HepG2 (cell line): Measurements from ENCODE around the gene B3GNT9. TPM values are rescaled to one million over a fixed set of nuclear protein-coding genes. Genes with fewer than 3 reads are reported as not detected.

Source experiments
- GPN1 ChIP-seq: sonication (generic); formaldehyde crosslinking; IDR thresholded peaks from 2 replicates; pipeline ENCODE4 v1.5.1; 2020; ENCODE audit warnings: missing genetic modification reagents, borderline replicate concordance
- JUNB ChIP-seq: sonication (generic); formaldehyde crosslinking; IDR thresholded peaks from 2 replicates; pipeline ENCODE4 v1.8.0; 2022; ENCODE audit warnings: missing genetic modification reagents, mild to moderate bottlenecking, borderline replicate concordance
- KDM5A ChIP-seq: fragments of 200-600 bp; sonication (generic); IDR thresholded peaks from 2 replicates; pipeline ENCODE4 v1.7.0; 2018; ENCODE audit warnings: antibody characterized with exemption, mild to moderate bottlenecking, low read length, borderline replicate concordance
- KLF11 ChIP-seq: IDR thresholded peaks from 2 replicates; pipeline ENCODE4 v1.6.1; 2016; ENCODE audit warnings: missing compliant biosample characterization
- PAX8 ChIP-seq: sonication (generic); formaldehyde crosslinking; IDR thresholded peaks from 2 replicates; pipeline ENCODE4 v1.8.0; 2022; ENCODE audit warnings: mild to moderate bottlenecking, missing genetic modification reagents, borderline replicate concordance
- SMC3 ChIP-seq: IDR thresholded peaks from 2 replicates; pipeline ENCODE4 v1.6.1; 2011; ENCODE audit warnings: low read length, improper control_type of control experiment
- SRSF4 ChIP-seq: fragments of 200-400 bp; formaldehyde crosslinking; IDR thresholded peaks from one replicate; pipeline ENCODE4 v1.6.1; 2018; ENCODE audit warnings: mild to moderate bottlenecking, low read depth, low read length, moderate library complexity; ENCODE audit not compliant: poor library complexity, severe bottlenecking
- ZC3H13 ChIP-seq: sonication (generic); formaldehyde crosslinking; IDR thresholded peaks from 2 replicates; pipeline ENCODE4 v1.8.1; 2023; ENCODE audit warnings: mild to moderate bottlenecking, missing genetic modification reagents, moderate library complexity
- ZFP37 ChIP-seq: sonication (generic); formaldehyde crosslinking; IDR thresholded peaks from 2 replicates; pipeline ENCODE4 v1.4.0; 2020; ENCODE audit warnings: missing genetic modification reagents, borderline replicate concordance
- ZNF180 ChIP-seq: sonication (generic); formaldehyde crosslinking; IDR thresholded peaks from 2 replicates; pipeline ENCODE4 v1.4.0; 2020; ENCODE audit warnings: low read depth, missing genetic modification reagents, borderline replicate concordance
- ZNF235 ChIP-seq: sonication (generic); formaldehyde crosslinking; IDR thresholded peaks from 2 replicates; pipeline ENCODE4 v1.8.1; 2023; ENCODE audit warnings: mild to moderate bottlenecking, missing genetic modification reagents, borderline replicate concordance
- ZNF256 ChIP-seq: sonication (generic); formaldehyde crosslinking; conservative IDR thresholded peaks from 2 replicates; pipeline ENCODE4 v1.4.0; 2020; ENCODE audit warnings: missing genetic modification reagents
- ZNF572 ChIP-seq: sonication (generic); formaldehyde crosslinking; IDR thresholded peaks from 2 replicates; pipeline ENCODE4 v1.5.1; 2020; ENCODE audit warnings: mild to moderate bottlenecking, missing genetic modification reagents
- ZNF703 ChIP-seq: sonication (generic); formaldehyde crosslinking; IDR thresholded peaks from 2 replicates; pipeline ENCODE4 v1.5.1; 2020; ENCODE audit warnings: missing genetic modification reagents, mild to moderate bottlenecking, moderate library complexity, borderline replicate concordance
- polyA plus RNA-seq, 8 experiments: library from polyadenylated mRNA; depleted of rRNA in 3 of 8; stranded (reverse) in 7 of 8; unstranded in 1 of 8; fragments of >200 nt; fragmentation: Illumina TruSeq in 4 of 8; extraction: Trizol in 4 of 8; gene quantifications; 2 replicates each; pipeline versions ENCODE4 v1.2.1 to v1.2.3, GENCODE V29; 2011 to 2016; ENCODE audit warnings: low read depth in 4 of 8, missing spikeins in 1 of 8, mixed read lengths in 1 of 8; ENCODE audit not compliant: insufficient read depth in 1 of 8
- total RNA-seq, 5 experiments: library from RNA; depleted of rRNA; stranded (reverse); fragments of >200 nt; fragmentation: Illumina TruSeq; extraction: Trizol; gene quantifications; 2 replicates each; pipeline ENCODE4 v1.2.3, GENCODE V29; 2016; ENCODE audit warnings: low read depth in 1 of 5
- TF ChIP-seq, protein P1 (sequence below): IDR thresholded peaks from 2 replicates; pipeline ENCODE4 v1.6.1; 2016
- TF ChIP-seq, protein P2 (sequence below): IDR thresholded peaks from 2 replicates; pipeline ENCODE4 v1.6.1; 2016; ENCODE audit warnings: missing compliant biosample characterization, missing genetic modification reagents, borderline replicate concordance
- TF ChIP-seq, protein P3 (sequence below): sonication (generic); formaldehyde crosslinking; IDR thresholded peaks from 2 replicates; pipeline ENCODE4 v1.5.0; 2020; ENCODE audit warnings: mild to moderate bottlenecking, missing genetic modification reagents, moderate library complexity
- TF ChIP-seq, protein P4 (sequence below): sonication (generic); formaldehyde crosslinking; IDR thresholded peaks from 2 replicates; pipeline ENCODE4 v1.5.1; 2020; ENCODE audit warnings: missing genetic modification reagents, mild to moderate bottlenecking, borderline replicate concordance
- TF ChIP-seq, protein P5 (sequence below): sonication (generic); formaldehyde crosslinking; IDR thresholded peaks from 2 replicates; pipeline ENCODE4 v1.4.0; 2020; ENCODE audit warnings: missing genetic modification reagents, mild to moderate bottlenecking, borderline replicate concordance

B3GNT9 gene
- total and polyA plus RNA-seq, 2 of the 13 experiments (the other 11 are each of a cell fraction or from before 2014, with no cell fraction given) = 1.5 to 3.1 TPM

DNA sequence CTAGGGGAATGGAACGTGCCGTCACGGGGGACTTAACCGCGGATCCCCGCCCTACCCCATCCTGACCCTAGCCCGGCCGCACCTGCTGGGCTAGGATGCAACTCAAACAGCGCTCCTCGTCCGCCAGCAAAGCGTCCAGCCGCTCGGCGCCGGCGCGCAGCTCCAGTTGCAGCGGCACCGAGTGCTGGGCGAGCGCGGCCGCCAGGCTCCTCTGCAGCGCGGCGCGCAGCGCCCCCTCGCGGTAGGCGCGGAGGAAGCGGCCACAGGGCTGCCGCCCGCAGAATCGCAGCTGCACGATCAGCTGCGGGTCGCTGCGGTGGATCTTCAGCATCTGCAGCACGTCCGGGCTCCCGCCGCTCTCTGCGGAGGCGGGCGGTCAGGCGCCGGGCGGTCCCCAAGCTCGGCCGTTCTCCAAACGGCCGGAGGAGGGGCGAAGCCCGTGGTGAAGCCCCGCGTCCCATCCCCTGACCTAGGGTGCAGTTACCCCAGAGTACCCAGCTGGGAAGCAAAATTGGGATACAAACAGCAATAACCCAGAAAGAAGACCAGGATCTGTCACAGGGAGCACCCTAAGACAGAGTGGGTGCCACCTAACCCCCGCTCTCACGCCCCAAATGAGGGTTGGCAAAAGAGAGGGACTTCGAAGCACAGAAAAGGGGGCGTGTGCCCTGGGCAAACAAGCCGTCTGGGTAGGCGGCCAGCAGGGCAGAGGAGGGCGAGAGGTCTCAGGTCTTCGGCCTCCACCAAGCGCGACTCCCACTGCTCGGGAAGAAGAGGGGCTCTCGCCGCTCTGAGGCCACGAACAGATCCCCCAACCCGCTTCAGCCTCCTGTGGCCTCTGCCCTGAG is 4.7 kb upstream of the B3GNT9 start (continued):
- TF ChIP-seq SMC3 (peak; percentile 53; the same call in 1 of the 2 replicates), ZNF256 (CRISPR knock-in tag) (no peak), KLF11 (no peak), SRSF4 (no peak), ZC3H13 (CRISPR knock-in tag) (0 out of 2 replicates have a peak, but pooled peaks have one; percentile 14), PAX8 (CRISPR knock-in tag) (0 out of 2 replicates have a peak, but pooled peaks have one; percentile 58), GPN1 (CRISPR knock-in tag) (no peak), KDM5A (no peak), ZFP37 (CRISPR knock-in tag) (no peak), JUNB (CRISPR knock-in tag) (no peak), ZNF235 (0 out of 2 replicates have a peak, but pooled peaks have one; percentile 23), ZNF703 (CRISPR knock-in tag) (no peak), ZNF180 (no peak), ZNF572 (CRISPR knock-in tag) (0 out of 2 replicates have a peak, but pooled peaks have one; percentile 30)
- TF ChIP-seq, protein P1, sequence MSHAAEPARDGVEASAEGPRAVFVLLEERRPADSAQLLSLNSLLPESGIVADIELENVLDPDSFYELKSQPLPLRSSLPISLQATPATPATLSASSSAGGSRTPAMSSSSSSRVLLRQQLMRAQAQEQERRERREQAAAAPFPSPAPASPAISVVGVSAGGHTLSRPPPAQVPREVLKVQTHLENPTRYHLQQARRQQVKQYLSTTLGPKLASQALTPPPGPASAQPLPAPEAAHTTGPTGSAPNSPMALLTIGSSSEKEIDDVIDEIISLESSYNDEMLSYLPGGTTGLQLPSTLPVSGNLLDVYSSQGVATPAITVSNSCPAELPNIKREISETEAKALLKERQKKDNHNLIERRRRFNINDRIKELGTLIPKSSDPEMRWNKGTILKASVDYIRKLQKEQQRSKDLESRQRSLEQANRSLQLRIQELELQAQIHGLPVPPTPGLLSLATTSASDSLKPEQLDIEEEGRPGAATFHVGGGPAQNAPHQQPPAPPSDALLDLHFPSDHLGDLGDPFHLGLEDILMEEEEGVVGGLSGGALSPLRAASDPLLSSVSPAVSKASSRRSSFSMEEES (CRISPR knock-in tag) = no peak
- TF ChIP-seq, protein P2, sequence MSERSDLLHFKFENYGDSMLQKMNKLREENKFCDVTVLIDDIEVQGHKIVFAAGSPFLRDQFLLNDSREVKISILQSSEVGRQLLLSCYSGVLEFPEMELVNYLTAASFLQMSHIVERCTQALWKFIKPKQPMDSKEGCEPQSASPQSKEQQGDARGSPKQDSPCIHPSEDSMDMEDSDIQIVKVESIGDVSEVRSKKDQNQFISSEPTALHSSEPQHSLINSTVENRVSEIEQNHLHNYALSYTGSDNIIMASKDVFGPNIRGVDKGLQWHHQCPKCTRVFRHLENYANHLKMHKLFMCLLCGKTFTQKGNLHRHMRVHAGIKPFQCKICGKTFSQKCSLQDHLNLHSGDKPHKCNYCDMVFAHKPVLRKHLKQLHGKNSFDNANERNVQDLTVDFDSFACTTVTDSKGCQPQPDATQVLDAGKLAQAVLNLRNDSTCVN (CRISPR knock-in tag) = peak; percentile 8; the same call in 1 of the 2 replicates
- TF ChIP-seq, protein P3, sequence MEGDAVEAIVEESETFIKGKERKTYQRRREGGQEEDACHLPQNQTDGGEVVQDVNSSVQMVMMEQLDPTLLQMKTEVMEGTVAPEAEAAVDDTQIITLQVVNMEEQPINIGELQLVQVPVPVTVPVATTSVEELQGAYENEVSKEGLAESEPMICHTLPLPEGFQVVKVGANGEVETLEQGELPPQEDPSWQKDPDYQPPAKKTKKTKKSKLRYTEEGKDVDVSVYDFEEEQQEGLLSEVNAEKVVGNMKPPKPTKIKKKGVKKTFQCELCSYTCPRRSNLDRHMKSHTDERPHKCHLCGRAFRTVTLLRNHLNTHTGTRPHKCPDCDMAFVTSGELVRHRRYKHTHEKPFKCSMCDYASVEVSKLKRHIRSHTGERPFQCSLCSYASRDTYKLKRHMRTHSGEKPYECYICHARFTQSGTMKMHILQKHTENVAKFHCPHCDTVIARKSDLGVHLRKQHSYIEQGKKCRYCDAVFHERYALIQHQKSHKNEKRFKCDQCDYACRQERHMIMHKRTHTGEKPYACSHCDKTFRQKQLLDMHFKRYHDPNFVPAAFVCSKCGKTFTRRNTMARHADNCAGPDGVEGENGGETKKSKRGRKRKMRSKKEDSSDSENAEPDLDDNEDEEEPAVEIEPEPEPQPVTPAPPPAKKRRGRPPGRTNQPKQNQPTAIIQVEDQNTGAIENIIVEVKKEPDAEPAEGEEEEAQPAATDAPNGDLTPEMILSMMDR = peak; percentile 94
- TF ChIP-seq, protein P4, sequence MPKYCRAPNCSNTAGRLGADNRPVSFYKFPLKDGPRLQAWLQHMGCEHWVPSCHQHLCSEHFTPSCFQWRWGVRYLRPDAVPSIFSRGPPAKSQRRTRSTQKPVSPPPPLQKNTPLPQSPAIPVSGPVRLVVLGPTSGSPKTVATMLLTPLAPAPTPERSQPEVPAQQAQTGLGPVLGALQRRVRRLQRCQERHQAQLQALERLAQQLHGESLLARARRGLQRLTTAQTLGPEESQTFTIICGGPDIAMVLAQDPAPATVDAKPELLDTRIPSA (CRISPR knock-in tag) = no peak
- TF ChIP-seq, protein P5, sequence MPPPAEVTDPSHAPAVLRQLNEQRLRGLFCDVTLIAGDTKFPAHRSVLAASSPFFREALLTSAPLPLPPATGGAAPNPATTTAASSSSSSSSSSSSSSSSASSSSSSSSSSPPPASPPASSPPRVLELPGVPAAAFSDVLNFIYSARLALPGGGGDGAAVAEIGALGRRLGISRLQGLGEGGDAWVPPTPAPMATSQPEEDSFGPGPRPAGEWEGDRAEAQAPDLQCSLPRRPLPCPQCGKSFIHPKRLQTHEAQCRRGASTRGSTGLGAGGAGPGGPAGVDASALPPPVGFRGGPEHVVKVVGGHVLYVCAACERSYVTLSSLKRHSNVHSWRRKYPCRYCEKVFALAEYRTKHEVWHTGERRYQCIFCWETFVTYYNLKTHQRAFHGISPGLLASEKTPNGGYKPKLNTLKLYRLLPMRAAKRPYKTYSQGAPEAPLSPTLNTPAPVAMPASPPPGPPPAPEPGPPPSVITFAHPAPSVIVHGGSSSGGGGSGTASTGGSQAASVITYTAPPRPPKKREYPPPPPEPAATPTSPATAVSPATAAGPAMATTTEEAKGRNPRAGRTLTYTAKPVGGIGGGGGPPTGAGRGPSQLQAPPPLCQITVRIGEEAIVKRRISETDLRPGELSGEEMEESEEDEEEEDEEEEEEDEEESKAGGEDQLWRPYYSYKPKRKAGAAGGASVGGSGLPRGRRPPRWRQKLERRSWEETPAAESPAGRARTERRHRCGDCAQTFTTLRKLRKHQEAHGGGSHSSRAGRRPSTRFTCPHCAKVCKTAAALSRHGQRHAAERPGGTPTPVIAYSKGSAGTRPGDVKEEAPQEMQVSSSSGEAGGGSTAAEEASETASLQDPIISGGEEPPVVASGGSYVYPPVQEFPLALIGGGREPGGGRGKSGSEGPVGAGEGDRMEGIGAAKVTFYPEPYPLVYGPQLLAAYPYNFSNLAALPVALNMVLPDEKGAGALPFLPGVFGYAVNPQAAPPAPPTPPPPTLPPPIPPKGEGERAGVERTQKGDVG (CRISPR knock-in tag) = no peak
